Karpas-422 (cell line): ENCODE data around the gene CCL19. TPM values are rescaled to one million over a fixed set of nuclear protein-coding genes. Genes with fewer than 3 reads are reported as not detected.

Source experiments
- DNase-seq: peaks from one replicate; pipeline ENCODE4 v3.0.0-alpha.2; 2015
- H2AFZ ChIP-seq: fragments of 200-600 bp; sonication (generic); 2 replicates; pipeline ENCODE4 v1.6.1; 2014; ENCODE audit warnings: antibody characterized with exemption, low read length, mixed read lengths
- H3K27ac ChIP-seq: fragments of 200-600 bp; sonication (generic); 2 replicates; pipeline ENCODE4 v1.5.1; 2014; ENCODE audit warnings: mild to moderate bottlenecking, low read length, moderate library complexity
- H3K27me3 ChIP-seq: fragments of 200-600 bp; sonication (generic); 2 replicates; pipeline ENCODE4 v1.6.1; 2014; ENCODE audit warnings: low read length, mixed read lengths
- H3K36me3 ChIP-seq: fragments of 200-600 bp; sonication (generic); 2 replicates; pipeline ENCODE4 v1.6.1; 2014; ENCODE audit warnings: low read length, mixed read lengths; ENCODE audit not compliant: insufficient read depth
- H3K4me1 ChIP-seq: fragments of 200-600 bp; sonication (generic); 2 replicates; pipeline ENCODE4 v1.6.1; 2014; ENCODE audit warnings: mild to moderate bottlenecking, low read length, mixed read lengths
- H3K4me2 ChIP-seq: fragments of 200-600 bp; sonication (generic); 2 replicates; pipeline ENCODE4 v1.6.1; 2014; ENCODE audit warnings: low read length, low read depth, mild to moderate bottlenecking; ENCODE audit not compliant: poor library complexity, severe bottlenecking
- H3K4me3 ChIP-seq: fragments of 200-600 bp; sonication (generic); 2 replicates; pipeline ENCODE4 v1.5.1; 2014; ENCODE audit warnings: mild to moderate bottlenecking, antibody characterized with exemption, low read length, mixed read lengths
- H3K79me2 ChIP-seq: fragments of 200-600 bp; sonication (generic); 2 replicates; pipeline ENCODE4 v1.6.1; 2014; ENCODE audit warnings: mild to moderate bottlenecking, low read length, mixed read lengths
- H3K9ac ChIP-seq: fragments of 200-600 bp; sonication (generic); 2 replicates; pipeline ENCODE4 v1.6.0; 2014; ENCODE audit warnings: low read length
- H3K9me2 ChIP-seq: fragments of 200-600 bp; sonication (generic), shearing (Covaris generic); replicated peaks from 2 replicates; pipeline ENCODE4 v1.6.0; 2014; ENCODE audit warnings: mild to moderate bottlenecking, low read length, moderate library complexity; ENCODE audit not compliant: insufficient read depth
- H3K9me3 ChIP-seq: fragments of 300-700, 200-600 bp; sonication (generic); 2 replicates; pipeline ENCODE4 v1.6.1; 2014; ENCODE audit warnings: low read length, mixed read lengths
- H4K20me1 ChIP-seq: fragments of 200-600 bp; sonication (generic); 2 replicates; pipeline ENCODE4 v1.6.1; 2014; ENCODE audit warnings: mild to moderate bottlenecking, antibody characterized with exemption, low read length, low read depth; ENCODE audit not compliant: insufficient read depth
- total RNA-seq: library from RNA; depleted of rRNA; stranded (reverse); fragments of >200 nt; shearing (Covaris generic); gene quantifications from 2 replicates; pipeline ENCODE4 v1.2.3, GENCODE V29; 2014; ENCODE audit warnings: low replicate concordance

The CCL19 gene
- total RNA-seq, 1 experiment from 2014 or later: not detected

- Histone ChIP-seq H4K20me1 (no peaks in the 10 kb centered on the region), H3K9me3 (no peaks in the 10 kb centered on the region), H3K9ac (no peak overlapping the region), H3K4me1 (peaks cover 11% of the 10 kb centered on the region), H3K27me3 (no peaks in the 10 kb centered on the region), H3K36me3 (no peaks in the 10 kb centered on the region), H3K9me2 (no peaks in the 10 kb centered on the region), H2AFZ (no peak overlapping the region), H3K4me3 (no peak overlapping the region), H3K79me2 (no peaks in the 10 kb centered on the region), H3K27ac (no peak overlapping the region), H3K4me2 (no peak overlapping the region)
- DNase-seq: no peak
Measured at GRCh38 chr9:34688329-34689115, 2.6 kb downstream of the CCL19 start.

- Histone ChIP-seq H3K4me3 (no peak overlapping the region), H4K20me1 (no peaks in the 10 kb centered on the region), H3K27ac (no peak overlapping the region), H3K27me3 (no peaks in the 10 kb centered on the region), H2AFZ (no peak overlapping the region), H3K9me3 (no peaks in the 10 kb centered on the region), H3K79me2 (no peaks in the 10 kb centered on the region), H3K36me3 (no peaks in the 10 kb centered on the region), H3K4me2 (peak overlapping the region; percentile 17), H3K9ac (no peak overlapping the region), H3K9me2 (no peaks in the 10 kb centered on the region), H3K4me1 (peaks cover 11% of the 10 kb centered on the region)
- DNase-seq: no peak
Measured at GRCh38 chr9:34687276-34688030, 3.6 kb downstream of the CCL19 start.

DNA sequence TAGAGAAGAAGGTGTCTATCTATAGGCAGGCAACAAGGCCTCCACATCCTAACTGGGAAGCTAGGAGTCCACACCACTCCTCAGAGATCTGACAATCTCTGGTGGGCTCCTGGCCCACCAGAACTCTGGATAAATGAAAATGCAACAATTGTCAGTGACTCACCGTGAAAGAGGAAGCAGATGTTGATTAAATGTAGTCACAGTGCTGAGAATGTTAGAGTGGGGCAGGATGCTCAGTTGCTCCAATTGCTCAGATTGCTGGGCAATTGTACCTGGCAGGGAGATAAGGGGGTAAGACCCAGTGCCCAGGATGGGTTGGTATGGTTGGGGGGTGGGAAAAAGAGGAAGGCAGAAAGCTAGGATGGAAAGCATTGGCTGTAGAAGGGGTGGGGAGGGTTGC is 4.3 kb downstream of the CCL19 start:
- Histone ChIP-seq H3K4me3 (no peak overlapping the region), H3K4me2 (peak overlapping the region; percentile 17), H3K79me2 (no peaks in the 10 kb centered on the region), H3K36me3 (no peaks in the 10 kb centered on the region), H3K4me1 (peaks cover 11% of the 10 kb centered on the region), H3K27me3 (no peaks in the 10 kb centered on the region), H3K27ac (no peak overlapping the region), H3K9me2 (no peaks in the 10 kb centered on the region), H3K9ac (no peak overlapping the region), H2AFZ (no peak overlapping the region), H4K20me1 (no peaks in the 10 kb centered on the region), H3K9me3 (no peaks in the 10 kb centered on the region)
- DNase-seq: no peak

GRCh38 chr9:34686231-34686630 is 4.8 kb downstream of the CCL19 start:
- Histone ChIP-seq H3K4me2 (no peak overlapping the region), H3K9me3 (no peaks in the 10 kb centered on the region), H3K4me3 (no peak overlapping the region), H3K9ac (no peak overlapping the region), H3K36me3 (no peaks in the 10 kb centered on the region), H3K27me3 (no peaks in the 10 kb centered on the region), H3K79me2 (no peaks in the 10 kb centered on the region), H3K4me1 (peaks cover 11% of the 10 kb centered on the region), H3K27ac (no peak overlapping the region), H4K20me1 (no peaks in the 10 kb centered on the region), H3K9me2 (no peaks in the 10 kb centered on the region), H2AFZ (no peak overlapping the region)
- DNase-seq: no peak

GRCh38 chr9:34685591-34685990 is 5.5 kb downstream of the CCL19 start:
- no peak overlapping the region for H3K4me2 ChIP-seq
- no peak overlapping the region for H3K4me3 ChIP-seq
- H3K9me3 ChIP-seq: no peaks in the 10 kb centered on the region
- no peak overlapping the region for H2AFZ ChIP-seq
- H3K27me3 ChIP-seq: no peaks in the 10 kb centered on the region
- H3K36me3 ChIP-seq: no peaks in the 10 kb centered on the region
- no peaks in the 10 kb centered on the region for H3K79me2 ChIP-seq
- H3K9me2 ChIP-seq: no peaks in the 10 kb centered on the region
- H4K20me1 ChIP-seq: no peaks in the 10 kb centered on the region
- peaks cover 11% of the 10 kb centered on the region for H3K4me1 ChIP-seq
- no peak for DNase-seq
- H3K27ac ChIP-seq: no peak overlapping the region
- H3K9ac ChIP-seq: no peak overlapping the region

DNA sequence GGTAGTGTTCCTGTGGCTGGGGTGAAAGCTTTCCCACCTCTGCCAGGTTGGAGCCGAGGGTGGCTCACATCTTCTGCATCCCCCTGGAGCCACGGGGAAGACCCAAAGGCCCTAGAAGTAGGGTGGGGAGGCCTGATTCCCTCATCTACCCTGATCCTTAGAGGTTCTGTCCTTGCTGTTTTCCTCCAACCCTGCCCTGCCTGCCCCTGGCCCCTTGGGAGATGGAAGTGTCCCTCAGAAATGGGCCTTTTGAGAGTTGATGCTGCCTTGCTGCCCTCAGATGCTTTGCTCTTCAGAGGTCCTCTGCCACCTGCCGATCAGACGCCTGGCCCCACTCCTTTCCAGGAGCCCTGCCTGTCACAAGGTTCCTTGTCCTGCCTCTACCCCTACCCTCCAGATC is 6.3 kb downstream of the CCL19 start:
- Histone ChIP-seq H3K36me3 (no peaks in the 10 kb centered on the region), H2AFZ (no peak overlapping the region), H3K9me2 (no peaks in the 10 kb centered on the region), H3K9me3 (no peaks in the 10 kb centered on the region), H3K4me2 (no peak overlapping the region), H3K4me3 (no peak overlapping the region), H3K4me1 (peaks cover 11% of the 10 kb centered on the region), H3K9ac (no peak overlapping the region), H3K79me2 (no peaks in the 10 kb centered on the region), H3K27ac (no peak overlapping the region), H4K20me1 (no peaks in the 10 kb centered on the region), H3K27me3 (no peaks in the 10 kb centered on the region)
- no peak for DNase-seq

GRCh38 chr9:34684145-34684544 is 6.9 kb downstream of the CCL19 start:
- Histone ChIP-seq H2AFZ (no peak overlapping the region), H3K36me3 (no peaks in the 10 kb centered on the region), H3K9me3 (no peaks in the 10 kb centered on the region), H3K4me2 (no peak overlapping the region), H3K79me2 (no peaks in the 10 kb centered on the region), H3K4me3 (no peak overlapping the region), H3K9ac (no peak overlapping the region), H3K9me2 (no peaks in the 10 kb centered on the region), H4K20me1 (no peaks in the 10 kb centered on the region), H3K27me3 (no peaks in the 10 kb centered on the region), H3K4me1 (peaks cover 11% of the 10 kb centered on the region), H3K27ac (no peak overlapping the region)
- no peak for DNase-seq

DNA sequence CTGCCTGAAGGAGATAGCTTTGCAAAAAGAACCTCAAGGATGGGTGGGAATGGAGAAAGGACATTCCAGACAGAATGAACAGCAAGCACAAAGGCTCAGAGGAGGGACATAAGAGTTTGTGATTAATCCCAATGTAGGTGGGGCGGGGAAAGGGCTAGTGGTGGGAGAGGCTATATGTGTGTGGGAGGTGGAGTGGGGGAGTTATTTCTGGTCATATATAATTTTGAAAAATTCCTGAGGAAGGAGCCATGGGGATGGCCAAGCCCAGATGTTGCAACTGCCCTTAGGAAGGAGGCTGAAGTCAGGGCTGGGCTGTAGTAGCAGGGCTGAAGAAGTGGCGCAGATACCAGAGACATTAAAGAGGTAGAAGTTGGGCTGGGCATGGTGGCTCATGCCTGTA is 15.2 kb downstream of the CCL19 start:
- DNase-seq: no peak
- Histone ChIP-seq H3K27ac (no peak overlapping the region), H3K4me2 (no peak overlapping the region), H3K79me2 (no peaks in the 10 kb centered on the region), H2AFZ (no peak overlapping the region), H4K20me1 (no peaks in the 10 kb centered on the region), H3K9me3 (no peaks in the 10 kb centered on the region), H3K4me1 (no peaks in the 10 kb centered on the region), H3K27me3 (no peaks in the 10 kb centered on the region), H3K36me3 (no peaks in the 10 kb centered on the region), H3K9ac (no peak overlapping the region), H3K4me3 (no peak overlapping the region), H3K9me2 (no peaks in the 10 kb centered on the region)
